IPS DF 6.9 (cell line): Measurements from ENCODE around the gene RIPK4.
"Not testable (repeated sequence)": the region's sequence is repeated elsewhere in the genome, so short reads cannot be mapped to it uniquely, and the experiment has no call there.

Source experiments
- DNase-seq: peaks from one replicate; pipeline ENCODE4 v3.0.0-alpha.2; 2013; ENCODE audit warnings: low read depth, low spot score
- H3K27ac ChIP-seq: one replicate; pipeline ENCODE4 v1.5.1; 2013; ENCODE audit warnings: low read length, control low read depth
- H3K27me3 ChIP-seq: 2 replicates; pipeline ENCODE4 v1.6.1; 2013; ENCODE audit warnings: mild to moderate bottlenecking, low read length; ENCODE audit not compliant: control insufficient read depth, insufficient read depth
- H3K36me3 ChIP-seq: 2 replicates; pipeline ENCODE4 v1.6.1; 2013; ENCODE audit warnings: low read length; ENCODE audit not compliant: control insufficient read depth, insufficient read depth
- H3K4me1 ChIP-seq: 2 replicates; pipeline ENCODE4 v1.6.1; 2013; ENCODE audit warnings: low read length; ENCODE audit not compliant: control insufficient read depth, insufficient read depth
- H3K4me3 ChIP-seq: 2 replicates; pipeline ENCODE4 v1.5.1; 2013; ENCODE audit warnings: mild to moderate bottlenecking, low read length
- H3K9me3 ChIP-seq: 2 replicates; pipeline ENCODE4 v1.6.1; 2013; ENCODE audit warnings: low read length, inconsistent platforms; ENCODE audit not compliant: control insufficient read depth, insufficient read depth
- WGBS: extraction: QIAGEN DNeasy Blood & Tissue Kit; methylation state at CpG from one replicate; pipeline ENCODE4 v1.1.7; 2013; ENCODE audit warnings: mixed read lengths, missing lambda C conversion rate; ENCODE audit not compliant: insufficient read length, insufficient coverage; 5-methylcytosine and 5-hydroxymethylcytosine counted together

Gene RIPK4

GRCh38 chr21:41726058-41726558 lies 40.7 kb downstream of the RIPK4 start:
- DNase-seq = no peak
- Histone ChIP-seq H3K4me3 (peak overlapping the region; percentile 13; the same call in 1 of the 2 replicates), H3K36me3 (no peaks in the 10 kb centered on the region), H3K27me3 (peaks cover 2% of the 10 kb centered on the region; the same call in 1 of the 2 replicates), H3K9me3 (no peaks in the 10 kb centered on the region), H3K27ac (no peak overlapping the region), H3K4me1 (0 out of 2 replicates have a peak, but pooled peaks cover 1% of the 10 kb centered on the region)
- no CpG with 5 or more reads among the region's 19 CpGs for WGBS

- Histone ChIP-seq H3K27me3 (peaks cover 2% of the 10 kb centered on the region; the same call in 1 of the 2 replicates), H3K4me1 (0 out of 2 replicates have a peak, but pooled peaks cover 1% of the 10 kb centered on the region), H3K36me3 (no peaks in the 10 kb centered on the region), H3K27ac (no peak overlapping the region), H3K9me3 (no peaks in the 10 kb centered on the region), H3K4me3 (peak overlapping the region; percentile 13; the same call in 1 of the 2 replicates)
- no CpG with 5 or more reads among the region's 33 CpGs for whole genome bisulfite sequencing
- no peak for DNase-seq
These were observed 41.3 kb downstream of the RIPK4 start for GRCh38 chr21:41725421-41726031.

- not testable (repeated sequence) for H3K36me3 ChIP-seq, H3K27me3 ChIP-seq, H3K4me3 ChIP-seq, H3K9me3 ChIP-seq, H3K4me1 ChIP-seq, H3K27ac ChIP-seq, DNase-seq
- no CpG with 5 or more reads among the region's 9 CpGs for WGBS
These were observed 43.0 kb downstream of the RIPK4 start for GRCh38 chr21:41723835-41724234.

- peaks cover 2% of the 10 kb centered on the region; the same call in 1 of the 2 replicates for H3K27me3 ChIP-seq
- H3K36me3 ChIP-seq = no peaks in the 10 kb centered on the region
- WGBS = no CpG with 5 or more reads among the region's 20 CpGs
These were observed 44.5 kb downstream of the RIPK4 start for GRCh38 chr21:41722052-41723018.

GRCh38 chr21:41720250-41720649 lies 46.6 kb downstream of the RIPK4 start:
- Histone ChIP-seq H3K4me3 (no peak overlapping the region), H3K9me3 (no peaks in the 10 kb centered on the region), H3K27ac (no peak overlapping the region), H3K36me3 (no peaks in the 10 kb centered on the region), H3K4me1 (0 out of 2 replicates have a peak, but pooled peaks cover 1% of the 10 kb centered on the region), H3K27me3 (no peaks in the 10 kb centered on the region; the same call in 1 of the 2 replicates)
- DNase-seq = no peak
- WGBS = no CpG with 5 or more reads among the region's 2 CpGs

More at GRCh38 chr21:41722052-41723018, 44.5 kb downstream of the RIPK4 start:
- Histone ChIP-seq H3K27ac (no peak overlapping the region), H3K4me1 (0 out of 2 replicates have a peak, but pooled peaks cover 1% of the 10 kb centered on the region), H3K9me3 (no peaks in the 10 kb centered on the region), H3K4me3 (no peak overlapping the region)
- DNase-seq = no peak

- H3K9me3 ChIP-seq = no peaks in the 10 kb centered on the region
- no peaks in the 10 kb centered on the region for H3K36me3 ChIP-seq
- no peak overlapping the region for H3K27ac ChIP-seq
- H3K27me3 ChIP-seq = no peaks in the 10 kb centered on the region; the same call in 1 of the 2 replicates
- no CpG with 5 or more reads among the region's 6 CpGs for WGBS
- no peak overlapping the region for H3K4me3 ChIP-seq
- H3K4me1 ChIP-seq = peaks cover 3% of the 10 kb centered on the region; the same call in 1 of the 2 replicates
- no peak for DNase-seq
These were observed 47.2 kb downstream of the RIPK4 start for GRCh38 chr21:41719691-41720090.

- Histone ChIP-seq H3K27me3 (no peaks in the 10 kb centered on the region; the same call in 1 of the 2 replicates), H3K4me3 (no peak overlapping the region), H3K27ac (no peak overlapping the region), H3K4me1 (peaks cover 5% of the 10 kb centered on the region), H3K36me3 (no peaks in the 10 kb centered on the region), H3K9me3 (no peaks in the 10 kb centered on the region)
- WGBS = no CpG with 5 or more reads among the region's 15 CpGs
- no peak for DNase-seq
These were observed 49.1 kb downstream of the RIPK4 start for GRCh38 chr21:41717573-41718330.

GRCh38 chr21:41716751-41717150 lies 50.1 kb downstream of the RIPK4 start:
- Histone ChIP-seq H3K27me3 (no peaks in the 10 kb centered on the region; the same call in 1 of the 2 replicates), H3K27ac (no peak overlapping the region)
- WGBS = no CpG with 5 or more reads among the region's 7 CpGs

GRCh38 chr21:41715649-41716281 lies 51.1 kb downstream of the RIPK4 start:
- H3K4me3 ChIP-seq = no peak overlapping the region
- no peaks in the 10 kb centered on the region for H3K9me3 ChIP-seq
- peaks cover 11% of the 10 kb centered on the region for H3K4me1 ChIP-seq
- no peak overlapping the region for H3K27ac ChIP-seq
- H3K27me3 ChIP-seq = no peaks in the 10 kb centered on the region; the same call in 1 of the 2 replicates
- DNase-seq = no peak
- H3K36me3 ChIP-seq = no peaks in the 10 kb centered on the region
- no CpG with 5 or more reads among the region's 8 CpGs for WGBS

More at GRCh38 chr21:41716751-41717150, 50.1 kb downstream of the RIPK4 start:
- no peak overlapping the region for H3K4me3 ChIP-seq
- H3K9me3 ChIP-seq = no peaks in the 10 kb centered on the region
- peaks cover 7% of the 10 kb centered on the region for H3K4me1 ChIP-seq
- DNase-seq = no peak
- no peaks in the 10 kb centered on the region for H3K36me3 ChIP-seq
